Fibroblast of lung (primary cell): Measurements from ENCODE around the gene RERE. TPM values are rescaled to one million over a fixed set of nuclear protein-coding genes. Genes with fewer than 3 reads are reported as not detected.

ENCODE experiments used
- DNase-seq, 2 donors: peaks; one replicate each; pipeline versions ENCODE4 v3.0.0 to v3.0.0-alpha.2; 2010; ENCODE audit warnings: low read depth in 2 of 2
- H2AFZ ChIP-seq: 2 replicates; pipeline ENCODE4 v1.5.1; 2012; ENCODE audit warnings: low read length, control low read depth, inconsistent platforms
- H3K27ac ChIP-seq: 2 replicates; pipeline ENCODE4 v1.5.1; 2011; ENCODE audit warnings: low read length, control low read depth; ENCODE audit not compliant: insufficient read depth
- H3K27me3 ChIP-seq: 2 replicates; pipeline ENCODE4 v1.5.1; 2011; ENCODE audit warnings: mild to moderate bottlenecking, low read length; ENCODE audit not compliant: control insufficient read depth, insufficient read depth
- H3K36me3 ChIP-seq: 2 replicates; pipeline ENCODE4 v1.5.1; 2011; ENCODE audit warnings: low read length; ENCODE audit not compliant: control insufficient read depth, insufficient read depth
- H3K4me1 ChIP-seq: 2 replicates; pipeline ENCODE4 v1.5.1; 2011; ENCODE audit warnings: low read length; ENCODE audit not compliant: control insufficient read depth, insufficient read depth; ENCODE audit errors: extremely low read depth
- H3K4me2 ChIP-seq: 2 replicates; pipeline ENCODE4 v1.5.1; 2011; ENCODE audit warnings: low read length, control low read depth; ENCODE audit not compliant: insufficient read depth; ENCODE audit errors: extremely low read depth
- H3K4me3 ChIP-seq, 4 experiments: fragments of 200-600 bp in 1 of 4; sonication (generic) in 1 of 4; replicated peaks in 1 of 4; 2 replicates each; pipeline ENCODE4 v1.5.1; 2011 to 2016; ENCODE audit warnings: low read length in 4 of 4, low read depth in 3 of 4, mild to moderate bottlenecking in 3 of 4, control low read depth in 2 of 4, inconsistent platforms in 1 of 4, mixed read lengths in 1 of 4; ENCODE audit not compliant: insufficient read depth in 1 of 4; ENCODE audit errors: control extremely low read depth in 1 of 4
- H3K79me2 ChIP-seq: 2 replicates; pipeline ENCODE4 v1.5.1; 2012; ENCODE audit warnings: mild to moderate bottlenecking, low read length, inconsistent platforms; ENCODE audit not compliant: control insufficient read depth, insufficient read depth
- H3K9ac ChIP-seq: 2 replicates; pipeline ENCODE4 v1.5.1; 2011; ENCODE audit warnings: mild to moderate bottlenecking, low read length, control low read depth; ENCODE audit not compliant: insufficient read depth
- H3K9me3 ChIP-seq: 2 replicates; pipeline ENCODE4 v1.5.1; 2012; ENCODE audit warnings: low read depth, low read length; ENCODE audit not compliant: control insufficient read depth, insufficient read depth
- H4K20me1 ChIP-seq: 2 replicates; pipeline ENCODE4 v1.5.1; 2011; ENCODE audit warnings: low read length; ENCODE audit not compliant: control insufficient read depth, insufficient read depth; ENCODE audit errors: extremely low read depth
- EZH2 ChIP-seq: IDR thresholded peaks from 2 replicates; pipeline ENCODE4 v1.5.1; 2012; ENCODE audit warnings: low read length, control low read depth, mild to moderate bottlenecking; ENCODE audit errors: missing control alignments
- polyA plus RNA-seq, 2 donors: library from polyadenylated mRNA; depleted of rRNA in 1 of 2; stranded (reverse) in 1 of 2; unstranded in 1 of 2; fragments of >200 nt; gene quantifications; 2 replicates each; pipeline ENCODE4 v1.2.1, GENCODE V29; 2011 to 2012; ENCODE audit warnings: missing spikeins in 1 of 2
- total RNA-seq: library from RNA; depleted of rRNA; stranded (reverse); fragments of >200 nt; gene quantifications from 2 replicates; pipeline ENCODE4 v1.2.1, GENCODE V29; 2014
- TF ChIP-seq, protein P1 (sequence below), 2 donors: IDR thresholded peaks in 1 of 2; conservative IDR thresholded peaks in 1 of 2; 1 replicate in 1 of 2; 2 replicates in 1 of 2; pipeline ENCODE4 v1.5.1; 2011 to 2012; ENCODE audit warnings: low read length in 2 of 2, control low read depth in 1 of 2, inconsistent platforms in 1 of 2, low read depth in 1 of 2, mild to moderate bottlenecking in 1 of 2

The RERE gene
- total and polyA plus RNA-seq, 2 donors (not counting 1 experiment from before 2014, with no cell fraction given) = 3.7 to 51.0 TPM

DNA sequence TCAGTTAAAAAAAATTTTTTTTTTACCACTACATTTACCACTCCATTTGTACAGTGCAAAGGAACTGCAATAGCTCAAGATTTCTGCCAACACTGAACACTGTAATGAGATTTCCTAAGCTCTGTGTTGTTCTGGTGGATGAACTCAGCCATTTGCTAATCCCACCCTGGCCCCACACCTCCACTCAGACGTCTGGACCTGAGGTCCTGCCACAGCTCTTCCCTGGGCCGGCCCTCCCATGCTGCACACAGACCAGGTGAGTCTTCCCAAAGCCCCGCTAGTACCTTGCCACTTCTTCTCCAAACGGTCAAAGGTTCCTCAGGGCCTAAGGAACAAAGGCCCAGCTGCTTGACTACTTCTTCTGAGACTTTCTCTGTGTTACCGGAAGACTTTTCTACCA lies 443.1 kb downstream of the RERE start:
- Histone ChIP-seq H3K27me3 (no peaks in the 10 kb centered on the region), H3K36me3 (no peaks in the 10 kb centered on the region), H4K20me1 (no peaks in the 10 kb centered on the region), H2AFZ (no peak overlapping the region), H3K4me2 (peak overlapping the region; percentile 75), H3K27ac (peak overlapping the region; percentile 89), H3K79me2 (peaks cover 61% of the 10 kb centered on the region), H3K9me3 (no peaks in the 10 kb centered on the region), H3K9ac (no peak overlapping the region), H3K4me1 (peaks cover 40% of the 10 kb centered on the region), H3K4me3 (no peak overlapping the region)
- peak in 1 of 2 donors; percentile 45 for DNase-seq
- TF ChIP-seq EZH2 = no peak
- TF ChIP-seq, protein P1, sequence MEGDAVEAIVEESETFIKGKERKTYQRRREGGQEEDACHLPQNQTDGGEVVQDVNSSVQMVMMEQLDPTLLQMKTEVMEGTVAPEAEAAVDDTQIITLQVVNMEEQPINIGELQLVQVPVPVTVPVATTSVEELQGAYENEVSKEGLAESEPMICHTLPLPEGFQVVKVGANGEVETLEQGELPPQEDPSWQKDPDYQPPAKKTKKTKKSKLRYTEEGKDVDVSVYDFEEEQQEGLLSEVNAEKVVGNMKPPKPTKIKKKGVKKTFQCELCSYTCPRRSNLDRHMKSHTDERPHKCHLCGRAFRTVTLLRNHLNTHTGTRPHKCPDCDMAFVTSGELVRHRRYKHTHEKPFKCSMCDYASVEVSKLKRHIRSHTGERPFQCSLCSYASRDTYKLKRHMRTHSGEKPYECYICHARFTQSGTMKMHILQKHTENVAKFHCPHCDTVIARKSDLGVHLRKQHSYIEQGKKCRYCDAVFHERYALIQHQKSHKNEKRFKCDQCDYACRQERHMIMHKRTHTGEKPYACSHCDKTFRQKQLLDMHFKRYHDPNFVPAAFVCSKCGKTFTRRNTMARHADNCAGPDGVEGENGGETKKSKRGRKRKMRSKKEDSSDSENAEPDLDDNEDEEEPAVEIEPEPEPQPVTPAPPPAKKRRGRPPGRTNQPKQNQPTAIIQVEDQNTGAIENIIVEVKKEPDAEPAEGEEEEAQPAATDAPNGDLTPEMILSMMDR (conservative IDR thresholded peaks at IDR 0.05 in 1 of 2, IDR thresholded peaks at IDR 0.05 in 1 of 2; ENCODE audit: low read depth in 1 of 2, low read length in 2 of 2) = no peak

DNA sequence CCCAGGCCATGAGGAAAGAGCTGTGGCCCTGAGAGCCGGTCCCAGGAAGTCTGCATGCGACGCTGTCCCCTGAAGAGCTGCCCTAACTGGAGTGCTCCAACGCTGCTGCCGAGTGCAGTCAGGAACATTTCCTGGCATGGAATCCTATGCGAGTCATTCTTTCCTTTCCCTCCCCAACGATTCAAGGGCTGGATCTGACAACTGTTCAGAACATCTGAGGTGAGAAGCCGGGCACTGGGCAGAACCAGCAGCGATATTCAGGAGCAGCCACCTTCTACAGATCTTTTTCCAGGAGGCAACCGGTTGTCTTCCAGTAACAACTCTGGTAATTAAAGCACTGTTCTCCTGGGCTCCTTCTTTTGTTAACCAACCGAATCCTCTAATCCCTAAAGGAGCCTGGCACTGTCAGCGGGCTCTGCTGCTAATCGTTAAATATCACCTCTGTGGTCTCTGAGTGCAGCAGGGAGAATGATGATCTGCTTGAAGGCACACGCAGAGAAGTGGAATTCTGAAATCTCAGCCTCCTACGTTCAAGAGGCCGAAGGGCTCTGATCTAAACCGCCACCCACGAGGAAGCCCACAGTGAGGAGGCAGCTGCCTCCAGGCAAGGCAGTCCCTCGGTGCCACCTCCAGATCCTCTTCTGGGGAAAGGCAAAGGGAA lies 443.7 kb downstream of the RERE start:
- H3K36me3 ChIP-seq = no peaks in the 10 kb centered on the region
- peak overlapping the region; percentile 49 for H3K9ac ChIP-seq
- peak overlapping the region; percentile 75 for H3K4me2 ChIP-seq
- peak; percentile 78 to 91 for DNase-seq
- H3K27me3 ChIP-seq = no peaks in the 10 kb centered on the region
- H4K20me1 ChIP-seq = no peaks in the 10 kb centered on the region
- TF ChIP-seq, protein P1 (conservative IDR thresholded peaks at IDR 0.05 in 1 of 2, IDR thresholded peaks at IDR 0.05 in 1 of 2; ENCODE audit: low read depth in 1 of 2, low read length in 2 of 2) = no peak
- TF ChIP-seq EZH2 = no peak
- H3K4me3 ChIP-seq = peak overlapping the region in 3 of 4 experiments; percentile 5 to 27 (median 9)
- H3K4me1 ChIP-seq = peaks cover 34% of the 10 kb centered on the region
- H3K79me2 ChIP-seq = peaks cover 58% of the 10 kb centered on the region
- H3K27ac ChIP-seq = peak overlapping the region; percentile 89
- H3K9me3 ChIP-seq = no peaks in the 10 kb centered on the region
- no peak overlapping the region for H2AFZ ChIP-seq

DNA sequence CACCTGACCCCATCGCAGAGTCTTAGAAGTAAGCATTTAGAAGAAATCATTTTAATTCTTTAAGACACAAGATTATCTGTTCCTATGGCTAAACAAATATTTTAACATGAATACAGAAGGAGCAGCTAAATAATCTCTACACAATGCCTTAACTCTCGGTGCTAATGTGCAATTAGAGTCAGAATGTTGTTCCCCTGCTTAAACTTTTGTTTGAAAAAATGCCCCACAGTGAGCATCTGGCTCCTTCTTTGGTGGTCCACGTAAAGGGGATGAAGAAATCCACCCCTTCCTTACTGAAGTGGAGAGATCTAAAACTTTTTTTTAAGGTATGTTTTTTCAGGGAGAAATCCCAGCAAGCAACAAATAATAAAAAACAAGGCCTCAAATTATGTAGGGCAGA lies 444.3 kb downstream of the RERE start:
- Histone ChIP-seq H3K9ac (peak overlapping the region; percentile 49), H3K4me2 (peak overlapping the region; percentile 75), H3K36me3 (no peaks in the 10 kb centered on the region), H3K27ac (peak overlapping the region; percentile 89), H3K4me3 (peak overlapping the region in 2 of 4 experiments; percentile 3 to 27), H3K4me1 (peaks cover 32% of the 10 kb centered on the region), H3K9me3 (no peaks in the 10 kb centered on the region), H3K27me3 (no peaks in the 10 kb centered on the region), H4K20me1 (no peaks in the 10 kb centered on the region), H3K79me2 (peaks cover 55% of the 10 kb centered on the region), H2AFZ (no peak overlapping the region)
- TF ChIP-seq, protein P1 (conservative IDR thresholded peaks at IDR 0.05 in 1 of 2, IDR thresholded peaks at IDR 0.05 in 1 of 2; ENCODE audit: low read depth in 1 of 2, low read length in 2 of 2) = no peak
- no peak for TF ChIP-seq EZH2
- no peak for DNase-seq
